Measurements from ENCODE around the gene PLXNA2. TPM values are rescaled to one million over a fixed set of nuclear protein-coding genes. Genes with fewer than 3 reads are reported as not detected.

The PLXNA2 gene
- total RNA-seq, 1 donor from 2014 or later: 1.7 TPM

- Mint-ChIP-seq H3K4me3 (no peak overlapping the region), H3K27me3 (ENCODE audit: insufficient read depth, low read depth) (peaks cover 3% of the 10 kb centered on the region), H3K4me1 (peaks cover 27% of the 10 kb centered on the region), H3K27ac (no peak overlapping the region), H3K36me3 (peaks cover 31% of the 10 kb centered on the region), H3K9me3 (no peaks in the 10 kb centered on the region)
- TF ChIP-seq EZH2 (IDR thresholded peaks at IDR 0.05): no peak
- no peak for TF ChIP-seq EZH2phosphoT487 (IDR thresholded peaks at IDR 0.05)
- TF ChIP-seq CTCF (IDR thresholded peaks at IDR 0.05): no peak
- no peaks in the 10 kb centered on the region for H3K9me3 ChIP-seq (ENCODE audit: low read depth)
- no peak overlapping the region for H3K4me3 ChIP-seq
- H3K27ac ChIP-seq: no peak overlapping the region
- H3K27me3 ChIP-seq: no peaks in the 10 kb centered on the region
- no peak for DNase-seq (ENCODE audit: low spot score)
- peaks cover 15% of the 10 kb centered on the region for H3K4me1 ChIP-seq
- H4K20me1 ChIP-seq (ENCODE audit: low read depth): no peaks in the 10 kb centered on the region
- no peak overlapping the region for H2AFZ ChIP-seq (replicated peaks)
- H3K9ac ChIP-seq: no peak overlapping the region
- no peaks in the 10 kb centered on the region for H3K79me2 ChIP-seq (ENCODE audit: low read depth)
- no peaks in the 10 kb centered on the region for H3F3A ChIP-seq (ENCODE audit: low read depth)
- no peaks in the 10 kb centered on the region for H3K36me3 ChIP-seq
- no peak overlapping the region for H3K4me2 ChIP-seq
Observed at GRCh38 chr1:208189716-208190115, 54.5 kb downstream of the PLXNA2 start.

- no peak overlapping the region for H3K4me2 ChIP-seq
- no peak for TF ChIP-seq EZH2 (IDR thresholded peaks at IDR 0.05)
- TF ChIP-seq CTCF (IDR thresholded peaks at IDR 0.05): no peak
- TF ChIP-seq EZH2phosphoT487 (IDR thresholded peaks at IDR 0.05): no peak
- H3K27ac ChIP-seq: no peak overlapping the region
- Mint-ChIP-seq H3K27ac (peak overlapping the region; percentile 7), H3K36me3 (peaks cover 31% of the 10 kb centered on the region), H3K9me3 (no peaks in the 10 kb centered on the region), H3K4me1 (peaks cover 30% of the 10 kb centered on the region), H3K27me3 (ENCODE audit: insufficient read depth, low read depth) (peaks cover 3% of the 10 kb centered on the region), H3K4me3 (no peak overlapping the region)
- H2AFZ ChIP-seq (replicated peaks): no peak overlapping the region
- no peaks in the 10 kb centered on the region for H3K27me3 ChIP-seq
- H3K4me3 ChIP-seq: no peak overlapping the region
- H3K9ac ChIP-seq: no peak overlapping the region
- no peaks in the 10 kb centered on the region for H3K36me3 ChIP-seq
- H3K9me3 ChIP-seq (ENCODE audit: low read depth): no peaks in the 10 kb centered on the region
- no peak for DNase-seq (ENCODE audit: low spot score)
- no peaks in the 10 kb centered on the region for H3K79me2 ChIP-seq (ENCODE audit: low read depth)
- H3F3A ChIP-seq (ENCODE audit: low read depth): no peaks in the 10 kb centered on the region
- H4K20me1 ChIP-seq (ENCODE audit: low read depth): no peaks in the 10 kb centered on the region
- peaks cover 17% of the 10 kb centered on the region for H3K4me1 ChIP-seq
Observed at GRCh38 chr1:208189183-208189582, 55.0 kb downstream of the PLXNA2 start.

GRCh38 chr1:208188607-208189006 lies 55.6 kb downstream of the PLXNA2 start:
- Histone ChIP-seq H3K36me3 (no peaks in the 10 kb centered on the region), H3K4me2 (no peak overlapping the region), H3K27me3 (no peaks in the 10 kb centered on the region), H4K20me1 (ENCODE audit: low read depth) (no peaks in the 10 kb centered on the region), H3K4me1 (peaks cover 19% of the 10 kb centered on the region), H3K4me3 (no peak overlapping the region), H3K79me2 (ENCODE audit: low read depth) (no peaks in the 10 kb centered on the region), H3K27ac (no peak overlapping the region), H2AFZ (replicated peaks) (no peak overlapping the region), H3F3A (ENCODE audit: low read depth) (no peaks in the 10 kb centered on the region), H3K9me3 (ENCODE audit: low read depth) (no peaks in the 10 kb centered on the region), H3K9ac (no peak overlapping the region)
- peaks cover 31% of the 10 kb centered on the region for H3K36me3 Mint-ChIP-seq
- H3K27ac Mint-ChIP-seq: no peak overlapping the region
- no peak for DNase-seq (ENCODE audit: low spot score)
- no peaks in the 10 kb centered on the region for H3K9me3 Mint-ChIP-seq
- no peak overlapping the region for H3K4me3 Mint-ChIP-seq
- H3K4me1 Mint-ChIP-seq: peaks cover 33% of the 10 kb centered on the region
- no peak for TF ChIP-seq EZH2 (IDR thresholded peaks at IDR 0.05)
- TF ChIP-seq CTCF (IDR thresholded peaks at IDR 0.05): no peak
- no peak for TF ChIP-seq EZH2phosphoT487 (IDR thresholded peaks at IDR 0.05)
- peaks cover 3% of the 10 kb centered on the region for H3K27me3 Mint-ChIP-seq (ENCODE audit: insufficient read depth, low read depth)
